Epithelial cell of proximal tubule (primary cell): Measurements from ENCODE around the gene FANCM. TPM values are rescaled to one million over a fixed set of nuclear protein-coding genes. Genes with fewer than 3 reads are reported as not detected.

Source experiments
- DNase-seq: peaks from one replicate; pipeline ENCODE4 v3.0.0-alpha.2; 2011; ENCODE audit warnings: low read depth
- H3K4me3 ChIP-seq: 2 replicates; pipeline ENCODE4 v1.5.1; 2011; ENCODE audit warnings: low read depth, mild to moderate bottlenecking, low read length
- CTCF ChIP-seq: conservative IDR thresholded peaks from 2 replicates; pipeline ENCODE4 v1.5.1; 2012; ENCODE audit warnings: low read depth, mild to moderate bottlenecking, low read length
- total RNA-seq: library from RNA; depleted of rRNA; stranded (reverse); fragments of >200 nt; gene quantifications from 2 replicates; pipeline ENCODE4 v1.2.3, GENCODE V29; 2015

The FANCM gene
- total RNA-seq, 1 donor from 2014 or later: 3.9 TPM

GRCh38 chr14:45249856-45250575, 114.3 kb downstream of the FANCM start:
- no peak for DNase-seq
- TF ChIP-seq CTCF: no peak
- no peak overlapping the region for H3K4me3 ChIP-seq

Other genes with a start within 250 kb of the FANCM start
- gene KLHL28, start 174.0 kb upstream of the FANCM start, total RNA-seq: 3.7 and 5.0 TPM in 2 replicates
- 4.2 and 4.6 TPM in 2 replicates for gene TOGARAM1, start 173.7 kb upstream of the FANCM start, total RNA-seq
- gene PRPF39, start 51.8 kb upstream of the FANCM start, total RNA-seq: 12.7 and 16.4 TPM in 2 replicates
- 65.8 and 74.9 TPM in 2 replicates for gene FKBP3, start 1.4 kb upstream of the FANCM start, total RNA-seq
- gene MIS18BP1, start 117.3 kb downstream of the FANCM start, total RNA-seq: 26.8 and 27.1 TPM in 2 replicates